GM15510 (cell line): ENCODE data around the gene RRP12.

Source experiments
- POLR2A ChIP-seq: IDR thresholded peaks from 3 replicates; pipeline ENCODE4 v1.6.1; 2011; ENCODE audit warnings: borderline replicate concordance; ENCODE audit not compliant: insufficient read length; ENCODE audit errors: extremely low read depth

The RRP12 gene

GRCh38 chr10:97336446-97336845, 64.7 kb downstream of the RRP12 start:
- TF ChIP-seq POLR2A, result no peak

GRCh38 chr10:97336006-97336405, 65.1 kb downstream of the RRP12 start:
- no peak for TF ChIP-seq POLR2A

DNA sequence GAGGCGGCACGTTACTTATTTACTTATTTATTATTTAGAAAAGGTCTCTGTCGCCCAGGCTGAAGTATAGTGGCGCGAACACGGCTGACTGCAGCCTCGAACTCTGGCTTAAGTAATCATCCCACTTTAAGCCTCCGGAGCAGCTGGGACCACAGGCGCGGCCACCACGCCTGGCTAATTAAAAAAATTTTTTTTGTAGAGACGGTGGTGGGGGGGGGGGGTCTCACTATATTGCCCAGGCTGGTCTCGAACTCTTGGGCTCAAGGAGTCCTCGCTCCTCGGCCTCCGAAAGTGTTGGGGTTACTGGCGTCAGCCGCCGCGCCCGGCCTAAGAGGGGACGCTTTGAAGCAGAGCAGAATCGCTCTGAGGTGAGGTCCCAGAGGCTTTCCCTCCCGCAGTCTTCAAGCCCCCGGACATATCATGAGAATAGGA, 65.9 kb downstream of the RRP12 start:
- no peak for TF ChIP-seq POLR2A

GRCh38 chr10:97334370-97335175, 66.6 kb downstream of the RRP12 start, which contains the start of gene FRAT2:
Gene FRAT2, minus strand, starts transcription at chr10:97334729. Its CDS starts 157 bp downstream, at chr10:97334572.
- TF ChIP-seq POLR2A, result peak; percentile 55

DNA sequence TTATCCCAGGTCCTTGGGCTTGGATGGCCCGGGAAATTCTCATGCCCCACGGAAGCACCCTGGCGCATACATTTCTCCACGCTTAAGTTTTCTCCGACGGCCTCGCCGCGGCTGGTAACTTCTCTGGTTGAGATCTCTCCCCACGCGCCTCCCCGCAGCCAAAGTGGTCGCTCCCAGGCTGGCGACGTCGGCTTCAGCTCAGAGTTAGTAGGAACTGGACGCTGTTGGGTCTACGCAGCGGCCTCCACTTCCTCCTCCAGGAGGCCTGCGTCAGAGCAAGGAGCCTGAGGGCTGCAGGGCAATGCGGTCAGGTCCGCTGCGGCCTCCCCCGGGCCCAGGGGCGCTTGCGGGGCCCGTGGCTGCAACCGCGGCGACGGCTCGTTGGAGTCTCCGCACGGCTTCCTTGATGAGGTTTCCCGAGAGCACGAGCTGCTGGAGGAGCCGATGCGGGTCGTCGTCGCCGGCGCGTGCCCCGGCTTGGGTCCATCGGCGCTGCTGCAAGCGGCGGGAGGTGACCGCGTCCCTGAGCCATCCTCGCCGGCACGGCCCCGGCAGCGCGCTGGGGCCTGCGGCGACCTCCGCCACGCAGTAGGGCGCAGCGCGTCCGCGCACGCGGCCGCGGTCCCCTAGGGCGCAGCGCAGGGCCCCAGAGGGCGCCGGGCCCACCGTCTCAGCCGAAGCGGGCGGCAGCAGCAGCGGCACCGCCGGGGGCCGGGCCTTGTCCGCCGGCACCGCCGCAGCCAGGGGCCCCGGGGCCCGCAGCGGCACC, 67.4 kb downstream of the RRP12 start:
- no peak for TF ChIP-seq POLR2A

- TF ChIP-seq POLR2A, result no peak
Measured at GRCh38 chr10:97333351-97333600, 67.9 kb downstream of the RRP12 start.

DNA sequence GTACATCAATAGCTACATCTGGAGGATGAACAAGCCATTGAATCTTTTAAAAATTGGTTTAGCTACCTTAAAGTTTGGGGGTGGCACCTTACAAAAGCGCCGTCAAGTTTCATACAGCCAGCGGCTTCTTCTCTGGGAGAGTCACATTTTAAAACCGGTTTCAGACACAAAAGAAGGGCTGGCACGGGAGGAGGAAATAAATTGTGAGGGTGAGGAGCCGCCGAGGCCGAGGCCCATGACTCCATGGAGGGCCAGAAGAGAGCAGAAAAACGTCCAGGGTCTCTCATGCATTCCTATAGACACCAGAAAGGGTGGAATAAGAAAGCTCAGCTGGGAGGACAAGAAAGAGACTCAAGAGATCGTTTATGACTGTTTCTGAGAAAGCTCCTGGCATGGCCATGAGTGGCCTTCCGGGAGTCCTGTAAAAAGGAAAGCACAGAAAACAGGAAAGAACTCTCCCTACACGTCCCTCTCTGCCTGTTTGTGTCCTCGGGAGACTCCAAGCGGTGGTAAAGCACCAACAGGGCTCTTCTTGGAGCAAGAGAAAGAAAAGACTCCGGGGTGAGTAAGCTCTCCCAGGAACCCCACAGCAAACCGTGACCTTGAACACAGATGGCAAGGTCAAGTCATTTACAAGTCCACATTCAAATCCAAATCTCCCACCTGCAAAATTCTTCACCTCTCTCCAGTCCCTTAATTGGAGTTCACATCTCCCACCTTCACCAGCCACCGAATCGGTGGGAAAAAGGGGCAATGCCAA, 68.4 kb downstream of the RRP12 start:
- TF ChIP-seq POLR2A, result no peak

- TF ChIP-seq POLR2A, result no peak
Measured at GRCh38 chr10:97331153-97331703, 69.9 kb downstream of the RRP12 start.

GRCh38 chr10:97329766-97330165, 71.4 kb downstream of the RRP12 start:
- no peak for TF ChIP-seq POLR2A

GRCh38 chr10:97328646-97329453, 72.3 kb downstream of the RRP12 start:
- no peak for TF ChIP-seq POLR2A

- TF ChIP-seq POLR2A, result no peak
Measured at GRCh38 chr10:97327348-97328294, 73.5 kb downstream of the RRP12 start.

DNA sequence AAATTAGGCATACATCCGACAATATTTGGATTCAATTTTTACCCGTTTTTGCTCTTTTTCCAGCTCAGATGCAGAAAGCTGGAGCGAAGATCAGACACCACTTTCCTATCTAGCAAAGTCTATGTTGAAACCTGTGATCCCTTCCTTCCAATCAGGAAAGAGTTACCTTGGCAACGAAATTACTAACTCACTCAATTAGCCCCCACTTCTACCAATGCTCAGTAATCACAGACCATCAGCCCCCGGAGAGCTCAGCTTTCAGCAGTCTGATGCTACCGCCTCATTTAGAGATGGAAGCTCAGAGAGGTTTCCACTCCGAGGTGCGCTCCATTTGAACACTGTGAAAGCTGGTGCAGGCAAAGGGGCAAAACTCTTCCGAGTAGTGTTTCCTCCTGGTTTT, 75.4 kb downstream of the RRP12 start:
- TF ChIP-seq POLR2A, result no peak

DNA sequence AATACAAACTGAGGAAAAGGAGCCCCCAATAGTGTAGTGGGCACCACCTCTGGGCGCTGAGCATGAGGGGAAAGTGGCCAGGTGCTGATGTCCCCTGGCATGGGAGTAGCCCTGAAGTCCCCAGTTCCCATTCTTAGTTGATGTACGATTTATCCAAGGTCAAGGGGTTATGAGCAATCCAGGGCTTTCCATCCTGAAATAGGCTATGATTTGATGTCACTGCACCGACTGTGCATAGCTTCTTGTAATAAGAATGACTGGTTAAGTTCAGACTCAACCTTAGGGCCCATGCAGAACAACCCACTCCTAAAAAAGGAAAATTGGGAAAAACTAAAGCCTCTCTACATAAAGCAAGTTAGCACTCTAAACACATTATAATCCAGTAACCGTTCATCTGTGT, 77.6 kb downstream of the RRP12 start:
- TF ChIP-seq POLR2A, result no peak

- no peak for TF ChIP-seq POLR2A
Measured at GRCh38 chr10:97321804-97322190, 79.3 kb downstream of the RRP12 start.
